CD14-positive monocyte (primary cell): ENCODE results near the gene TCF4. TPM values are rescaled to one million over a fixed set of nuclear protein-coding genes. Genes with fewer than 3 reads are reported as not detected.

Source experiments
- DNase-seq, 3 donors: peaks; one replicate each; pipeline ENCODE4 v3.0.0-alpha.2; 2011 to 2022
- H2AFZ ChIP-seq: 2 replicates; pipeline ENCODE4 v1.6.0; 2012; ENCODE audit warnings: mild to moderate bottlenecking, low read depth, low read length, inconsistent platforms; ENCODE audit not compliant: insufficient read depth, poor library complexity, severe bottlenecking
- H3K27ac ChIP-seq, 2 donors: 1 replicate in 1 of 2; 2 replicates in 1 of 2; pipeline ENCODE4 v1.5.1; 2012 to 2013; ENCODE audit warnings: low read length in 2 of 2, control low read depth in 1 of 2, inconsistent platforms in 1 of 2, low read depth in 1 of 2, mild to moderate bottlenecking in 1 of 2
- H3K27me3 ChIP-seq, 2 donors: one replicate each; pipeline versions ENCODE4 v1.6.0 to v1.6.1; 2011 to 2013; ENCODE audit warnings: low read length in 2 of 2; ENCODE audit not compliant: control insufficient read depth in 2 of 2, insufficient read depth in 2 of 2
- H3K36me3 ChIP-seq, 2 donors: replicated peaks in 1 of 2; 1 replicate in 1 of 2; 2 replicates in 1 of 2; pipeline versions ENCODE4 v1.5.1 to v1.6.1; 2012 to 2013; ENCODE audit warnings: low read length in 2 of 2, control low read depth in 1 of 2, inconsistent platforms in 1 of 2, mild to moderate bottlenecking in 1 of 2; ENCODE audit not compliant: insufficient read depth in 2 of 2, control insufficient read depth in 1 of 2
- H3K4me1 ChIP-seq, 2 donors: 1 replicate in 1 of 2; 2 replicates in 1 of 2; pipeline versions ENCODE4 v1.5.1 to v1.6.1; 2012 to 2013; ENCODE audit warnings: low read length in 2 of 2, control low read depth in 1 of 2, inconsistent platforms in 1 of 2, mild to moderate bottlenecking in 1 of 2, moderate library complexity in 1 of 2; ENCODE audit not compliant: insufficient read depth in 2 of 2, control insufficient read depth in 1 of 2
- H3K4me2 ChIP-seq: replicated peaks from 2 replicates; pipeline ENCODE3; 2012; ENCODE audit warnings: low read length, moderate library complexity, mild to moderate bottlenecking; ENCODE audit not compliant: poor library complexity, severe bottlenecking; ENCODE audit errors: extremely low read depth
- H3K4me3 ChIP-seq, 3 experiments: fragments of 200-600 bp in 1 of 3; sonication (generic) in 1 of 3; replicated peaks in 1 of 3; 1 replicate in 2 of 3; 2 replicates in 1 of 3; pipeline ENCODE4 v1.5.1; 2011 to 2013; ENCODE audit warnings: low read length in 3 of 3, mild to moderate bottlenecking in 3 of 3, control low read depth in 2 of 3, low read depth in 2 of 3, inconsistent platforms in 1 of 3, moderate library complexity in 1 of 3
- H3K79me2 ChIP-seq: 2 replicates; pipeline ENCODE4 v1.6.0; 2012; ENCODE audit warnings: mild to moderate bottlenecking, control low read depth, inconsistent platforms, low read length, moderate library complexity; ENCODE audit not compliant: insufficient read depth
- H3K9ac ChIP-seq: 2 replicates; pipeline ENCODE4 v1.6.0; 2017; ENCODE audit warnings: low read length, mild to moderate bottlenecking; ENCODE audit not compliant: insufficient read depth, poor library complexity, severe bottlenecking
- H3K9me3 ChIP-seq, 2 donors: replicated peaks in 1 of 2; 1 replicate in 1 of 2; 2 replicates in 1 of 2; pipeline versions ENCODE4 v1.5.1 to v1.6.1; 2012 to 2013; ENCODE audit warnings: low read length in 2 of 2, control low read depth in 1 of 2; ENCODE audit not compliant: control insufficient read depth in 1 of 2, insufficient read depth in 1 of 2
- H4K20me1 ChIP-seq: 2 replicates; pipeline ENCODE4 v1.6.0; 2012; ENCODE audit warnings: mild to moderate bottlenecking, low read length, control low read depth, moderate library complexity; ENCODE audit not compliant: insufficient read depth
- H3K27ac Mint-ChIP-seq, 7 donors: one replicate each; pipeline ENCODE4 v1.8.0; 2020; ENCODE audit warnings: mild to moderate bottlenecking in 7 of 7, mixed read lengths in 7 of 7, moderate library complexity in 6 of 7, inconsistent platforms in 2 of 7
- H3K27me3 Mint-ChIP-seq, 3 donors: one replicate each; pipeline ENCODE4 v1.8.0; 2021 to 2022; ENCODE audit warnings: low read depth in 3 of 3, mild to moderate bottlenecking in 3 of 3, mixed read lengths in 3 of 3, moderate library complexity in 3 of 3, inconsistent platforms in 1 of 3
- H3K36me3 Mint-ChIP-seq, 2 donors: one replicate each; pipeline ENCODE4 v1.8.0; 2020; ENCODE audit warnings: mixed read lengths in 2 of 2, inconsistent platforms in 1 of 2, mild to moderate bottlenecking in 1 of 2
- H3K4me1 Mint-ChIP-seq: one replicate; pipeline ENCODE4 v1.8.0; 2020; ENCODE audit warnings: mild to moderate bottlenecking, mixed read lengths
- H3K4me3 Mint-ChIP-seq, 2 donors: one replicate each; pipeline ENCODE4 v1.8.0; 2020; ENCODE audit warnings: mild to moderate bottlenecking in 2 of 2, mixed read lengths in 2 of 2, moderate library complexity in 1 of 2
- H3K9me3 Mint-ChIP-seq, 7 donors: one replicate each; pipeline ENCODE4 v1.8.0; 2020 to 2022; ENCODE audit warnings: mixed read lengths in 7 of 7, mild to moderate bottlenecking in 6 of 7, moderate library complexity in 6 of 7, inconsistent platforms in 2 of 7
- WGBS: methylation state at CpG from one replicate; pipeline ENCODE4 v1.1.5; 2013; ENCODE audit warnings: missing lambda C conversion rate; ENCODE audit not compliant: insufficient coverage; 5-methylcytosine and 5-hydroxymethylcytosine counted together
- intact Hi-C, 2 donors: fragments of 100-400 bp; cut with micrococcal nuclease; formaldehyde crosslinking; loops; one replicate each; pipeline versions ENCODE4 v1.15.0 to v1.15.1; 2023
- polyA plus RNA-seq, 3 donors: library from polyadenylated mRNA; depleted of rRNA in 1 of 3; unstranded in 2 of 3; stranded (reverse) in 1 of 3; fragments of 300-500 nt in 2 of 3; fragments of >200 nt in 1 of 3; fragmentation: Illumina TruSeq in 2 of 3; gene quantifications; 1 replicate in 2 of 3; 2 replicates in 1 of 3; pipeline ENCODE4 v1.2.3, GENCODE V29; 2012 to 2021
- TF ChIP-seq, protein P1 (sequence below): fragments of 200-600 bp; IDR thresholded peaks from one replicate; pipeline ENCODE4 v1.8.0; 2022; ENCODE audit warnings: antibody characterized with exemption, mild to moderate bottlenecking

The TCF4 gene
- polyA plus RNA-seq, 3 donors, result 5.9 to 12.9 (median 10.7) TPM

DNA sequence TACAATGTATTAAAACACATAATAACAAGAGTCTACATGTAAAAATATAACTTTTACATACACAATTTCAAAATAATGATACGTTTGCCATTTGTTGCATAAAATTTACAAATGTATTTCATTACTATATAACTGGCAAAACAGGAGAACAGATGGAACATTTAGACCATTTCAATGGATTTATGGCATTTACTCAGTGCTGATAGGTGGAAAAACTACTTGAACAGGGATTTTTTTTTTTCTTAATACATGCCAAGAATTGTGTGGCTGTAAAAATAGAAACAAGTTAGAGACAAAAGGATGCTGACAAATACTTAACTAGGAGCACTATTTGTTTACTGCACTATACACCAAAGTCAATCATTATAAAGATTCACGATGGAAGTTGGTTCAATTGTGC lies 361.9 kb downstream of the TCF4 start:
- no peaks in the 10 kb centered on the region for H3K4me1 ChIP-seq
- no peak overlapping the region for H3K4me3 Mint-ChIP-seq
- H3K27ac Mint-ChIP-seq, result no peak overlapping the region
- H3K27me3 Mint-ChIP-seq, result peaks cover 0 to 2% (median 0%) of the 10 kb centered on the region in 3 donors
- H4K20me1 ChIP-seq, result no peaks in the 10 kb centered on the region
- no peak overlapping the region for H3K27ac ChIP-seq
- TF ChIP-seq, protein P1, sequence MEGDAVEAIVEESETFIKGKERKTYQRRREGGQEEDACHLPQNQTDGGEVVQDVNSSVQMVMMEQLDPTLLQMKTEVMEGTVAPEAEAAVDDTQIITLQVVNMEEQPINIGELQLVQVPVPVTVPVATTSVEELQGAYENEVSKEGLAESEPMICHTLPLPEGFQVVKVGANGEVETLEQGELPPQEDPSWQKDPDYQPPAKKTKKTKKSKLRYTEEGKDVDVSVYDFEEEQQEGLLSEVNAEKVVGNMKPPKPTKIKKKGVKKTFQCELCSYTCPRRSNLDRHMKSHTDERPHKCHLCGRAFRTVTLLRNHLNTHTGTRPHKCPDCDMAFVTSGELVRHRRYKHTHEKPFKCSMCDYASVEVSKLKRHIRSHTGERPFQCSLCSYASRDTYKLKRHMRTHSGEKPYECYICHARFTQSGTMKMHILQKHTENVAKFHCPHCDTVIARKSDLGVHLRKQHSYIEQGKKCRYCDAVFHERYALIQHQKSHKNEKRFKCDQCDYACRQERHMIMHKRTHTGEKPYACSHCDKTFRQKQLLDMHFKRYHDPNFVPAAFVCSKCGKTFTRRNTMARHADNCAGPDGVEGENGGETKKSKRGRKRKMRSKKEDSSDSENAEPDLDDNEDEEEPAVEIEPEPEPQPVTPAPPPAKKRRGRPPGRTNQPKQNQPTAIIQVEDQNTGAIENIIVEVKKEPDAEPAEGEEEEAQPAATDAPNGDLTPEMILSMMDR, result no peak
- no peaks in the 10 kb centered on the region for H3K27me3 ChIP-seq
- H3K36me3 Mint-ChIP-seq, result peaks cover 27 to 30% of the 10 kb centered on the region in 2 donors
- no peaks in the 10 kb centered on the region for H3K9me3 Mint-ChIP-seq
- no CpG with 5 or more reads among the region's 2 CpGs for WGBS
- no peaks in the 10 kb centered on the region for H3K9me3 ChIP-seq
- no peak overlapping the region for H3K4me3 ChIP-seq
- no peak for DNase-seq
- H3K4me1 Mint-ChIP-seq, result no peaks in the 10 kb centered on the region
- no peak overlapping the region for H3K9ac ChIP-seq
- intact Hi-C loops, result no loop called here
- peaks cover 0 to 11% of the 10 kb centered on the region in 2 donors for H3K36me3 ChIP-seq
- no peak overlapping the region for H2AFZ ChIP-seq
- no peaks in the 10 kb centered on the region for H3K79me2 ChIP-seq
- no peak overlapping the region for H3K4me2 ChIP-seq

DNA sequence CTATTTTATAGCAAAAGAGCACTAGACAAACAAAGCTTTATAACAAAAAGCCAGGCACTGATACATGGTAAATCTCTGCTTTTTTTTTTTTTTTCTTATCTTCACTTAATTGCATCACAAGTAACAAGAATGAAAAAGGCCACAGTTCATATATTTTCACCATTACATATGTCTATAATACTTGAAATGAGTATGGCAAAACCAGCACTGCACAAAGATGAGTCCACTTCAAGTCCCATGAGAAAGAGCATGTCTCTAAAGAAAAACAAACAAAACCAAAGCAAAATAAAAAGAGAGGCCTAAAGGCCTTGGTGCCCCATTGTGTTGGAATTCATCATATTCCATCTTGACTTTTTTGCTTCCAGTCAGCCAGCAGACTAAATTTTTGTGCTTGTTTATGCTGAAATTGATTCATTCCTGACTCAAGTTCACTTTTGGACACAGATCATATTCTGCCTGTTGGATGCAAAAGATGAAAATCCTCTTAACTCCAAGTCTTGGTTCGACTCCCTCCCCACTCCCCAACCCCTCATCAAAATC lies 363.8 kb downstream of the TCF4 start:
- no peak overlapping the region for H3K27ac ChIP-seq
- no peaks in the 10 kb centered on the region for H3K27me3 ChIP-seq
- peaks cover 0 to 3% (median 0%) of the 10 kb centered on the region in 7 donors for H3K9me3 Mint-ChIP-seq
- no peaks in the 10 kb centered on the region for H3K9me3 ChIP-seq
- H2AFZ ChIP-seq, result no peak overlapping the region
- no CpG with 5 or more reads among the region's 1 CpG for WGBS
- intact Hi-C loops, result no loop called here
- no peak overlapping the region for H3K4me3 ChIP-seq
- no peak overlapping the region for H3K9ac ChIP-seq
- H3K27ac Mint-ChIP-seq, result no peak overlapping the region
- TF ChIP-seq, protein P1, result no peak
- H3K36me3 Mint-ChIP-seq, result peaks cover 22% of the 10 kb centered on the region in 2 donors
- no peaks in the 10 kb centered on the region for H3K79me2 ChIP-seq
- peaks cover 4% of the 10 kb centered on the region for H3K4me1 Mint-ChIP-seq
- H3K4me1 ChIP-seq, result no peaks in the 10 kb centered on the region
- H3K36me3 ChIP-seq, result peaks cover 0 to 11% of the 10 kb centered on the region in 2 donors
- no peaks in the 10 kb centered on the region for H4K20me1 ChIP-seq
- no peak overlapping the region for H3K4me3 Mint-ChIP-seq
- H3K27me3 Mint-ChIP-seq, result peaks cover 0 to 2% (median 1%) of the 10 kb centered on the region in 3 donors
- DNase-seq, result no peak
- no peak overlapping the region for H3K4me2 ChIP-seq
